GM19438 (cell line): Measurements from ENCODE around the gene TTC3.

ENCODE experiments used
- ATAC-seq: cut with Tn5 transposase; IDR thresholded peaks from one replicate; pipeline ENCODE4 v1.9.1; 2021; ENCODE audit warnings: low read depth; ENCODE audit not compliant: unreplicated experiment

TTC3 gene

DNA sequence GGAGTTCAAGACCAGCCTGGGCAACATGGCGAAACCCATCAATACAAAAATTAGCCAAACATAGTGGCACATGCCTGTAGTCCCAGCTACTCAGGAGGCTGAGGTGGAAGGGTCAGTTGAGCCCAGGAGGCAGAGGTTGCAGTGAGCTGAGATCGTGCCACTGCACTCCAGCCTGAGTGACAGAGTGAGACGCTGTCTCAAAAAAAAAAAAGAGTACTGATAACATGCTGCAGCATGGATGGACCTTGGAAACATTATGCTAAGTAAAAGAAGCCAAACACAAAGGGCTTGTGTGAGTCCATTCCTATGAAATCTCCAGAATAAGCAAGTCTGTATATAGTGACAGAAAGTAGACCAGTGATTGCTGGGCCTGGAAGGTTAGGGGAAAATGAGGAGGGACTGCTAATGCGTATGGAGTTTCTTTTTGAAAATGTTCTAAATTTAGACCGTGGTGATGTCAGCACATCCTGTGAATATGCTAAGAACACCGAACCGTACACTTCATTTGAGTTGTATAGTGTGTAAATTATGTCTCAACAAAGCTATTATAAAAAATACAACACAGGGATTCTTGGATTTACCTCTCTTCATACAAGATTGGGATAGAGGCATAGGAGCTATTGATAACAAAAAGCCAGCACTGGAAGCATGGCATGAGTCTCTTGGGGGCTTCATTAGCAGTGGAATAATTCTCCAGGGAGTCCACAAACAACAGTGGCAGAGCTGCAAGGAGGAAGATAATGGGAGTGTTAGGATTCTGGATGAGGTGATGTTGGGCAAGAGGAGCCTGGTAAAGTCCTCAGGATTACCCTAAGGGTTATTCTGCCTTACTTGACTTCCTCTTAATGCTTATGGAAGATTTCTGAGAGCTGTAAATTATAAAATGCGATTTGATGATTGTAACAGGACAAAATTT lies 73.5 kb downstream of the TTC3 start:
- no peak for ATAC-seq

DNA sequence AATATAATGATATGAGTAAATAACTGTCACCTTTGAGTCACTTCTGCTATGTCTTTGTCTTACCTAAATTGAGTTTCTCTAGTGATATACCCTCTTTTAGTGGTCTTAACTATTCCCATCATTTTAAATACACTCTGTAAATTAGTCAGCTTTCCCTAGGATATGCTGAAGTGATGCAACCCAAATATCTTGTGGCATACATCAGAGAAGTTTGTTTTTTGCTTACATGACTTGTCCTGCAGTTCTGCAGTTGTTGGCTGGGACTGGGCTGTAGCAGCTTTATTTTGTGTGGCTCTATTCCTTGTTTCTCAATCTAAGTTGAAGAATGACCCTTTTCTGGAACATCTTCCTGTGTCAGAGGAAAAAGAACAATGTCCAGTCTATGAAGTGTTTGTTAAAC lies 76.4 kb downstream of the TTC3 start:
- no peak for ATAC-seq

DNA sequence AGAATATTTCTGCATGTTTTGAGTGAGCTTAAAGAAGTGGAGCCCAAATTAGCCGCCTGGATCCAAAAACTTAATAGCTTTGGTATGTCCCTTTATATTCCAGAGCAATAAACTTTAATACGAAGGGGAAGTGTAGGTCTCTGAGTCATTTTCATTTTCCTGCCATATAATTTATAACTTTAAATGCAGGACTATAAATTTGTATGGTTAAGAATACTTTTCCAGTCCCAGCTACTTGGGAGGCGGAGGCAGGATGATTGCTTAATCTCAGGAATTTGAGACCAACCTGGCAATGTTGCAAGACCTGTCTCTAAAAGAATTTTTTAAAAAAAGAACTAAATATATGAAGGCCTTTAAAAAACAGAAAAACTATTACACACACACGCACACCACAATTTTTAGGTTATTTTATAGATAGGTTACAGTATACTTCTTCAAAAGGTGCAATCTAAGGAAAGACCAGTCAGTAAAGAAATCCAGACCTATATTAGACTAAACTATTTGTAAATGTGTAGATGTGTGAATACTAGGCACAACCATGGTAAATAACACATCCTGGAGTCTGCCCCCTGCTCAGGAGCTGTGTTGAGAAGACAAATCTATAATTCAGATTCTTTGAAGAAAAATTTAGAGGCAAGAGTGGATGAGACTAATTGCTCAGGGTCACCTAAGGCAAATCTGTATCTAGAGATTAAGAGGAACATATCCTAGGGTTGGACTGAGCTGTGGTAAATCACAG lies 80.3 kb downstream of the TTC3 start:
- ATAC-seq, result no peak

DNA sequence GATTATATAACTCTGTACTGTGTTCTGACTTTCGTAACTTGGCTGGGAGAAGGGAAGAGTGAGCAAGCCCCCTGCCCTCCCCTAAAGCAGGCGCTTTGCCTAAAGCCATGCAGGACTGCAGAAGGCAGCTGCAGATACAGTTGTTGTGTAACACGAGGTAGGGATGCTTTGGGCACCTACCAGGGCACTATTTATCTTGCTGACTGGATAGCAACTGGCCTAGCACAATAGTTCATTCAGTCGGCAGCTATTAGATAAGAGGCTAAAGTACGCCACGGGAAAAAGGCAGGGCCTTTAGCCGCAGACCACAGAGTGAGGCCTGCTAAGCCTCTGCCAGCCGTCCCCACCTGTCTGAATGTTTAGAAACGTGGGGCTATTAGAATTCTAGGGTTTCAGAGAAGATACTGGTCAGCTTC lies 80.9 kb downstream of the TTC3 start:
- ATAC-seq, result no peak

DNA sequence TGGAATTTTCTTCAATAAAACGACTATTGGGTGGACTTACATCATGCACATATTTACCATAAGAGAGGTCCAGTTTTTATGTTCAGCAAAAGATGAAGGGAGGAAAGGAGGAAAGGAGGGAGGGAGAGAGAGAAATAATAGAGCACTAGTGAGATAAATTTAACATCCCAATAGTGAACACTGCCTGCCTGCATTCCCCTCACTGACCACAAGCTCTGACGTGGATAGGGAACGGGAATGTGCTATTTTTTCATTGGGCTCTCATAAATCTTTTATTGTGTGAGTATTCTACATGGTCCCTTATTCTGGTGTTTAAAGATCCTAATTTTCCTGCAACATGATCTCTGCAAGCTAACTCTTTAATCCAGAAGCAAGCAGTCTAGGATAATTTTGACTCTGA lies 82.1 kb downstream of the TTC3 start:
- ATAC-seq, result no peak

DNA sequence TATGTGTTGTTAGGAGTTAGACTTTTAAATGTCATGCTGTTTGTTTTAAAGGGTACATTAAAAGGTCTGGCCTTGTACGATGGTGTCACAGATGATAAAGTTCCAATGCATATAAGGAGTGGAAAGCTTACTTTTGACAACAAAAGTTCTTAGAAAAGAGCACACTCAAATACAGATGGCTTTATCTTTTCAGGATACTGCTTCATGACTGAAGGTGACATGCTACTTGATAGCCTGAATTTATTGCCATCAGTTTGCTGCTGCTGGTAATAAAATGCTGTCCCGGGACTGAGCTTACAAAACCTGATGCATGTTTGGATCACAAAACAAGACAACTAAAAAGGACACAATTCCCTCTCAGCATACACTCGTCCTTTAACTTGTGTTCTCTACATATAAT lies 84.9 kb downstream of the TTC3 start:
- ATAC-seq, result no peak

DNA sequence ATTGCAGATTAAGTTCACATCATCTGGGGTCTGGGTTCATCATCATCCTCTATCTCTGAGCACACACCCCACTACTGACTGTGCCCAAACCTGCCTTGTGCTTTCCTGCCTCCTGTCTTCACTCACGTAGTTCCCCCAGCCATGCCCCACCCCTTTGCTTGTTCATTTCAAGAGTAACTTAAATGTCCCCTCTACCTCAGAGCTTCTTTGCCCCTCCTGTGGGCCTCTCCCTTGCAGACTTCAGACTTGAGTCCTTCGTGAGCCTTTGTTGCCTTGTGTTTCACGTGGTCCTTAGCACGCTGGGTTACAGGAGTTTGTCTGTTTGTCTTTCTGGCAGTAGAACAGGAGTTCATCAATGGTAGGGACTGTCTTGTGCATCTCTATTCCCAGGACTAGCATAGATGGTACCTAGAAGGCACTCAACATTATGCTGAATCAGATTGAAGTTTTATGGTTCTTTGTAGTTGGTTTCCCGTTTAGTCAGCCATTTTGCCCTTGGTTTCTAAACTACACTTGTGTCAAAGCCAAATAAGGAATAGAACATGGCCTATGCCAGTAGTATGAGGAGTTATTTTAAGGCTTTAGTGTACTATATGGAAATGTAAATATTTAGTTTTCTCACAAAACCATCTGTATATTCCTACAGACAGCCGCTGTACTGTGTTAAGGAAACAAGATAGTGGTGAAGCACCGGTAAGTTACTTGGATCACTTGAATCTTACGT lies 86.2 kb downstream of the TTC3 start:
- no peak for ATAC-seq

DNA sequence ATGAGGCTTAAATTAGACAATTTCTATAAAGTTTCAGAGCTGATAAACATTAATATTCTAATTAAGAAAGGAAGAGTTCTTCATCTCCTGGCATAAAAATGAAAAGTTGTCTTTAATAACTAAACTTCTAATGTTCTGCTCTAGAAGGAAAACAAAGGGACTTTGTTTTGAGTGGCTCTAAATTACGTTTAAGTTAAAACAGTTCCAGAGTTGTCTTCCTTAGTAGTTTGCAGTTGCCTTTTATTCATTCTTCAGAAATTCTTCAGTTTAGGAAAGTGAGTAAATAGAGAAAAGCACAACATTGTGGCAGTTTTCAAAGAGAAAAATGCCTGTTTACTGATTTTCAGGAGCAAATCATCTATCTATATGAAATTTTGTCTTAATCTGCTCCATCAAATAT lies 86.9 kb downstream of the TTC3 start:
- ATAC-seq, result no peak

DNA sequence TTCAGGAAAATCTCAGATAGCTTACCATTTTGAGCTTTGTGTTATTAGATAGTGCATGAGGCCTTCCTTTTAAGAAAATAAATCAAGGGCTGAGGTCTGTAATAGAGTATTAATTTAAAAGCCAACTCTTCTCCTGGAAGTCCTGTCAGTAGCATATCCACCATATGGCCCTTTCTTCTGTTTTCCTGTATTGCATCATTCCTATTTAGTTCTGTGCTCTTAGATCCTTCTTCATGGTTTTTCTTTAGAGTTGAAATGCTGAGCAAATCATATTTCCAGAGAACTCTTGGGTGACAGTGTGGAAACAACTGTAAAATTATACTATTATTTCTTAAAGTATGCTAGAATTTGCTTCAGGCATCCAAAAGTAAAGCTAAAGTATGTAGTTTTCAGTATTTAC lies 91.7 kb downstream of the TTC3 start:
- no peak for ATAC-seq

DNA sequence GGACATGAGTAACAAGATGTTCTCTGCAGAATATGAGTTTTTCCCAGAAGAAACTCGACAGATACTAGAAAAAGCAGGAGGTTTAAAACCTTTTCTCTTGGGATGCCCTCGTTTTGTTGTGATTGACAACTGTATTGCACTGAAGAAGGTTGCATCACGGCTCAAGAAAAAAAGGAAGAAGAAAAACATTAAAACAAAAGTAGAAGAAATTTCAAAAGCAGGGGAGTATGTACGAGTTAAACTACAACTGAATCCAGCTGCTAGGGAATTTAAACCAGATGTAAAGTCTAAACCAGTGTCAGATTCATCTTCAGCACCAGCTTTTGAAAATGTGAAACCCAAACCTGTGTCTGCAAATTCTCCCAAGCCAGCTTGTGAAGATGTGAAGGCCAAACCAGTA lies 92.5 kb downstream of the TTC3 start:
- ATAC-seq, result no peak

DNA sequence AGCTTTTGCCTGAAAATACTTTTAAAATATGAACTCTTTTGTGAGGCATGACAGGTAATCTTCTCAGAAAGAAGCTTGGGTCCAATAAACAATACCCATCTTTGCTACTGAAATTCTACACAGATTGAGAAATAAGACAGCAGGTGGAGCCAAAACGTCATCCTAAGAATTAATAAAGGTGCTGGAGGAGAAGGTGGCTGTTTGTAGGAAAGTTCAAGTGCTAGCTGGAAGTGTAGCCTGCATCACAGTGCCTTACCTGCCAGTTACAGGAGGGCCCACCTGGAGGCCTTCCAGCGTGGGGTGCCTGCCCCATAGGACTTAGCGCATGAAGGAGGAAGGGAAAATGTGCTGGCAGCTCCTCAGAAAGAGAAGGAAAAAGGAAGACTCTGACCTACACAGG lies 93.7 kb downstream of the TTC3 start:
- ATAC-seq, result no peak

DNA sequence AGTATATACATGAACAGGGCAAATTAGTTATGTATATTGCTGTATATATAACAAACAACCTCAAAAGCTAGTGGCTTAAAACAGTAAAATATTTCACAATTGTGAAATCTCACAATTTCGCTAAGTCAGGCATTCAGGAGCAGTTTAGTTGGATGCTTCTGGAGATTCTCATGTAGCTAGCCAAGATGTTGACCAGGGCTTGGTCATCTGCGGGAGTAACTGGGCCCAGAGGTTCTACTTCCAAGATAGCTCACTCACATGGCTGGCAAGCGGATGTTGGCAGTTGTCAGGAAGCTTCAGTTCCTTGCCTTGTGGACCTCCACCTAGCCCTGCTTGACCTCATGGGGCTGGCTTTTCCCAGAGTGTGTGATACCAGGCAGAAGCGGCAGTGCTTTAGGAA lies 95.6 kb downstream of the TTC3 start:
- ATAC-seq, result no peak

DNA sequence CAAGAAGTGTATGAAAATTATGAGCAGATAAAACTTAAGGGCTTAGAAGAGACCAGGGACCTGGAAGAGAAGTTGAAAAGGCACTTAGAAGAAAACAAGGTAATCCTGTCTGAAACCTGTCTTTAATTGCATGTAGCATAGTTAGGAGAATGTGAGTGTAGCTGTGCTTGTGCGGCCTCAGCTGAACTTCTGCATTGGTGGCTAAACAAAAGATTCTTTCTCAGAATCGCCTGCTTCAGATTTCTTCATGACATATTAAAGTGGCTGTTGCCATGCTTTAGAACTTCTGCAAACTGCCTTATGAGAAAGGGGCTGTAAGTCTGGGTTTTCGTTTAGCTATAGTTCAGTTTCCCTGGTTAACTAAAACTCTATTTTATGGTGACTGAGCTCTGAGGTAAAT lies 99.6 kb downstream of the TTC3 start:
- ATAC-seq, result no peak

DNA sequence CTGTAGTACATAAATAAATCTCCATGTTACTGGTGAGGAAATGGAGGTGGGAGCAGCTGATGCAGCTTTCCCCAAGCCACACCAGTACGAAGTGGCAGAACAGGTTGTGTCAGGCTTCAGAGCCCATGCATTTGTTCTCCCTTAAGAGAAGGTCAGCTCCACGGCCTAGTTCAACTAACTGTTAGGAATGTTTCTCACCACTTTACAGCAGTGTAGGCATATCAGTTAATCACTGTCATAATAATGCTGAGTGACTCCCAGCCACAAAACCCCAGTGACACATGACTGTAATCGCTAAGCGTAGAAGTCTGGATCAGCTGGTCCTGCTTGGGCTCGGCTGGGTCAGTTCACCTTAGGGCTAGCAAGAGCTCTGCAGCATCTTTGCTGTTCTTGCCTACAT lies 103.7 kb downstream of the TTC3 start:
- ATAC-seq, result no peak

DNA sequence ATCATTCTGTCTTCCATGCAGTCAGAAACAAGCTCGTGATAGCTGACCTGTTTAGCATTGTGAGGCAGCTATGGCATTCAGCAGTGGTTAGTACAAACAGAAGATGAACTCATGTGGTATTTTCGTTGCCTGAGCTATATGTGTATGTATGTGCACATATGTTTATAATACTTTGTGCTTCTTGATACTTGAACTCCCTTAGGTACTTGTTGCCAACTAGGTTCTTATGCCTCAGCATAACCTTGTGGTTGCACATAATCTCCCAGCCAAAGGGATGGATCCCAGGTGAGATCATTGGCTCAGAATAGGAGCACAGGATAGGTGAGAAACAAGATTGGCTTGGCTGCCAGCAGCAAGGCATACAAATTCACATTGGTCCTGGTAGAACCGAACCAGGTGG lies 108.0 kb downstream of the TTC3 start:
- ATAC-seq, result no peak

DNA sequence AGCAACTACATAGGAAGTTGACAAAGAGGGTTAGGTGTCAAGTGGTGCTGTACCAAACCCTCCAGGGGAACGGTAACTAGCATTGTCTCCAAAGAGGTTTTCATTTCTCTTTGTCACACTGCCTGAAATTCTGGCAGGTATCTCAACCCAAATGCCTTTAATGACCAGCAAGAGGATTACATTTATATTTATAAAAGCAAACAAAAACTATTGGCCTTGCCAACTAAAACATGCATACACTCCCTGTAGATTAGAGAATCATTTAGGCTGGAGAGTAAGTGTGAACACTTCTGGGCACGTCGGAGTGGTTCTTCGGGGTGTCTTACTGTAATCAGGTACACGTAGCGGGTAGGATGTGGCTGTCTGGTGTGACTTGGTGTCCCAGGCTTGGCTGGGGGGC lies 109.2 kb downstream of the TTC3 start:
- ATAC-seq, result no peak

DNA sequence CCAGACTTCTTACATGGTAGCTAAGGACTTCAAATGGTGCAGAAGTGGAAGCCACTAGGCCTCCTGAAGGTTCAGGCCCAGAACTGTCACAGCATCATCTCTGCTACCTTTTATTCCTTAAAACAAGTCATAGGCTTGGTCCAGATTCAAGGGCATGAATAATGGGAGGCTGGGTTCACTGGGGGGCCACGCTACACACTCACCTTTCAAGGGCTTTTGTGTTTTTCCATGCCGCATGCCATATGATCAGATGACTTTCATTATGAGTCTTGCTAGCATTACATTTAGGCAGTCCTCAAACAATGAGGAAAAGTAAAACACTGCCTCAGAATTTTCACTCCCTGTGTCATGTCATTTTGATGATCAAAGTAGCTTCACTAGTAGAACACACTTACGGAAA lies 110.7 kb downstream of the TTC3 start:
- ATAC-seq, result no peak

DNA sequence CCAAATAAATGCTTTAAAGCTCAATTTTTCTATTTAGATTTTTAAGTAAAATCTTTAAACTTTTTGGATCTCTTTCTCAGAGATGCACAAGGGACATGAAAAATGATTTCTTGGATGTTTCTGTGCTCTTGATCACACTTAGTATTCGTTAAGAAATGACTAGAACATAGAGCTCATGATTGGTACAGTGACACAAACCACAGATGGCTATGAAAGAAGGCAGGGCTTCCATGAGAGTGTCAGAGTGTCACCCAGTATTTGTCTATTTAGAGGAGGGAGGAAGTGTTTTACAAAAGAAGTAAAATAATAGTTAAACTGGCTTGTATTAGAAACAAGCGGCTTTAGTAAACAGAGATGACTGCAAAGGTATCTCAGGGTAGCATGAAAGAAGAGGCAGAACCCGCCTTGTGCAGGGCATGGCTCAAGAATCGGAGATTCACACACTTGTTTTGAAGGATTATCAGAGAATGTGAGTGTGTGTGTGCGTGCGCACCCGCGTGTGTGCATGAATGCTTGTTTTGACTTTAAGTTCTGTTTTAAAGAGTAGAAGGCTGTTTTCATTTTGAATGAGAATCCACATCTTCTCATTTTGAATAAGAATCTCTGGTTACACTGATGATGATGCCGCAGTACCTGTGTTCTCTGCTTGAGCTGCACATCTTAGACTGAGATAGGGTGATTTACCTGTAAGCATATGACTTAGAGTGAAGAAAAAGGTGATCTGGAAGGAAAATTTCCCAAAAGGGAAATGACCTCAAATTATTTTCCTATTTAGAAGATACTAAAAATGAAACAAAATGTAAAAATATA lies 111.9 kb downstream of the TTC3 start:
- ATAC-seq, result no peak

DNA sequence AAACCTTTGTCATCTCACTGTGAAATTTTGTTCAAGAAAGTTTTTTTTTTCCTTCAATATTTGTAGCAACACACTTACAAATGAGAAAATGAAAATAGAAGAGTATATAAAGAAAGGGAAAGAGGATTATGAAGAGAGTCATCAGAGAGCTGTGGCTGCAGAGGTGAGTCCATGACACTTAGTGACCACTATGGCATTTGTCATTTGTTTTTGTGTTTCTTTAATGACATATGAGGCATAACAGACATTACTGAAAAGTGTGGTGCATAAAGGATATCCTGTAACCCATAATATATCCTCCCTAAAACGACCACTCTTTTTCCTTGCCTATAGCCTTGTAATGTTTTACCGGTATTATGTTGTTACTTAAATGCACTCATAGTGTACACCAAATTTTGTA lies 113.9 kb downstream of the TTC3 start:
- no peak for ATAC-seq

DNA sequence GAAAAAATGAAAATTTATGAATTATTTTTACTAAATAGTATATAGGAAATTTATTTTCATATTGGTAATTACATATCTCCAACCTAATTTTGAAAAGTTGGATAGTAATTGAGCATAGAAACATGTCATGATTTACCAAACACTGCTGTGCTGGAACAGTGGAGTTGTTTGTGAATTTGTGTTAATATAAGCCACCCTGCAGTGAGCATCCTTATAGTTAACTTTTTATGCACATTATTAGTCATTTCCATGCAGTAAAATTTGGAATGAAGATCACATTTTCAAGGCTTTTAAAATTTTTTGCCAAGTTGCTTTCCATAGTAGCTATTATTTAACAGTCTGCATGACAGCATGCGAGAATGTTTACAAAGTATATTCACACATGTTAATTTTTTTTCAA lies 115.8 kb downstream of the TTC3 start:
- no peak for ATAC-seq

DNA sequence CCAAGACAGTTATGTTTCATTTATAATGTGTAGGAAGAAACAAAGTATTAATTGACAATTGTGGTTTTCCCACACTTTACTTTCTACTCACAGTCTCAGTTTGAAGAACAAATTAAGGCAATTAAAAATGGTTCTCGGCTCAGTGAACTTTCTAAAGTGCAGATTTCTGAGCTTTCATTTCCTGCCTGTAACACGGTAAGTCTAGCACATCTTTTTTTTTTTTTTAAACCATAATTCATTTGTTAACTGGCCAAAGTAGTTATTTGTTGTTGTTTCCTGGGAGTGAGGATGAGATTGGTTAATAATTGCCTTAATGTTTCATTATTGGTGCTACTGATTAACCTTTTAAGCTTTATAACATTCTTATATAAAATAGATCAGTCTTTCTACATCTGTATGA lies 119.0 kb downstream of the TTC3 start:
- no peak for ATAC-seq
